ENCODE results near the gene POLD3.
"Not testable (repeated sequence)": the region's sequence is repeated elsewhere in the genome, so short reads cannot be mapped to it uniquely, and the experiment has no call there.

The POLD3 gene

DNA sequence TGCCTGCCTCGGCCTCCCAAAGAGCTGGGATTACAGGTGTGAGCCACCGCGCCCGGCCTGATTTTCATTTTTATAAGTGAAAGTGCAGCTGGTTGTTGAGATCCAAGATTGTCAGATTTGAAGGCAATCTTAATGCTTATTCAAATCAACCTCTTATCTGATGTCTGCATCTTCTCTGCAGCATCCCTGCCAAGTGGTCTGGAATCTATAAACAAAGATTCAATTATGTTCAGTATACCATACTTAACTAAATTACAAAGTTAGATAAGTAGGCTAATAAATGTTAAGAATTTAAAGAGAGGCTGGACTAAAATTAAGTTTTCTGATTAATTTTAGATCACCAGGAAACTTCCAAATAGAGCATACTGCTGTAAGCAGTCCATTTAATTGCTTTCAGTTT, 53.8 kb downstream of the POLD3 start:
- Histone ChIP-seq H3K9me3 (ENCODE audit: control insufficient read depth in 2 of 2, low read length in 2 of 2) (no peaks in the 10 kb centered on the region), H3K36me3 (ENCODE audit: control insufficient read depth in 2 of 2, insufficient read depth in 2 of 2, low read length in 2 of 2) (peaks cover 6 to 19% of the 10 kb centered on the region in 2 donors), H3K4me1 (ENCODE audit: control insufficient read depth in 2 of 2, insufficient read depth in 2 of 2, low read length in 2 of 2) (peaks cover 0 to 7% of the 10 kb centered on the region in 2 donors), H3K9ac (ENCODE audit: low read depth in 1 of 2, low read length in 2 of 2) (no peak overlapping the region), H3K4me3 (ENCODE audit: low read length in 2 of 2) (no peak overlapping the region), H3K27ac (ENCODE audit: low read depth in 2 of 2, low read length in 2 of 2) (peak overlapping the region in 1 of 2 donors; percentile 4), H3K27me3 (ENCODE audit: control insufficient read depth in 2 of 2, insufficient read depth in 2 of 2, low read length in 2 of 2) (no peaks in the 10 kb centered on the region)

DNA sequence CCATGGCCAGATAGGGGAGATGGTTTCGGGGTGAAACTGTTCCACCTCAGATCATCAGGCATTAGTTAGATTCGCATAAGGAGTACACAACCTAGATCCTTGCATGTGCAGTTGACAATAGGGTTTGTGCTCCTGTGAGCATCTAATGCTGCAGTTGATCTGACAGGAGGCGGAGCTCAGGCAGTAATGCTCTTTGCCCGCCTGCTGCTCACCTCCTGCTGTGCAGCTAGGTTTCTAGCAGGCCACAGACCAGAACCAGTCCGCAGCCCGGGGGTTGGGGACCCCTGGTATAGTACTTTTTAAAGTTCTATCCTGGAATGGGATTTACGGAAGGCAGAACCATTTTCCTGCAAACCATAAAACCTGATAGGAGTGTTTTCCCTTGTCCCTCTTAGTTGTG, 54.6 kb downstream of the POLD3 start:
- Histone ChIP-seq H3K9me3 (ENCODE audit: control insufficient read depth in 2 of 2, low read length in 2 of 2) (no peaks in the 10 kb centered on the region), H3K9ac (ENCODE audit: low read depth in 1 of 2, low read length in 2 of 2) (no peak overlapping the region), H3K4me3 (ENCODE audit: low read length in 2 of 2) (no peak overlapping the region), H3K27me3 (ENCODE audit: control insufficient read depth in 2 of 2, insufficient read depth in 2 of 2, low read length in 2 of 2) (no peaks in the 10 kb centered on the region), H3K27ac (ENCODE audit: low read depth in 2 of 2, low read length in 2 of 2) (peak overlapping the region in 1 of 2 donors; percentile 4), H3K4me1 (ENCODE audit: control insufficient read depth in 2 of 2, insufficient read depth in 2 of 2, low read length in 2 of 2) (peaks cover 0 to 7% of the 10 kb centered on the region in 2 donors), H3K36me3 (ENCODE audit: control insufficient read depth in 2 of 2, insufficient read depth in 2 of 2, low read length in 2 of 2) (peaks cover 2 to 12% of the 10 kb centered on the region in 2 donors)

GRCh38 chr11:74647404-74647803, 55.0 kb downstream of the POLD3 start:
- H3K9me3 ChIP-seq (ENCODE audit: control insufficient read depth in 2 of 2, low read length in 2 of 2), result no peaks in the 10 kb centered on the region
- H3K27ac ChIP-seq (ENCODE audit: low read depth in 2 of 2, low read length in 2 of 2), result no peak overlapping the region
- H3K36me3 ChIP-seq (ENCODE audit: control insufficient read depth in 2 of 2, insufficient read depth in 2 of 2, low read length in 2 of 2), result peaks cover 0 to 10% of the 10 kb centered on the region in 2 donors
- peaks cover 0 to 7% of the 10 kb centered on the region in 2 donors for H3K4me1 ChIP-seq (ENCODE audit: control insufficient read depth in 2 of 2, insufficient read depth in 2 of 2, low read length in 2 of 2)
- H3K9ac ChIP-seq (ENCODE audit: low read depth in 1 of 2, low read length in 2 of 2), result no peak overlapping the region
- no peaks in the 10 kb centered on the region for H3K27me3 ChIP-seq (ENCODE audit: control insufficient read depth in 2 of 2, insufficient read depth in 2 of 2, low read length in 2 of 2)
- H3K4me3 ChIP-seq (ENCODE audit: low read length in 2 of 2), result no peak overlapping the region

DNA sequence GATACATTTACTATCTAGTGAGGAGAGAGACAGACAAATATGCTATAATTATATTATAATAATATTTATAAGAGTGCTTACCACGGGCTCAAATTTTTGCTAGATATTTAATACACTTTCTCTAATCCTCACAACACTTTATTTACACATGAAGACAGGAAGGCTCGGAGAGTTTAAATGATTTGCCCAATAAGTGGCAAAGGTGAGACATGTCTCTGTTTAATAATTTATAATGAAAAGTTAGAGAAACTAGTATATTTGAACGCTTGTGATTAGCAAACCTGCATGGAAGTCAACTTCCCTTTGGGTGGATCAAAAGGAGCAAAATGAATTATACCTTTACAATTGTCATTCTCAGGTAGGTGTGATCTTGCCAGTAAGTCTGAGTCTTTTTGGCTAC, 55.4 kb downstream of the POLD3 start:
- peaks cover 0 to 7% of the 10 kb centered on the region in 2 donors for H3K4me1 ChIP-seq (ENCODE audit: control insufficient read depth in 2 of 2, insufficient read depth in 2 of 2, low read length in 2 of 2)
- no peak overlapping the region for H3K27ac ChIP-seq (ENCODE audit: low read depth in 2 of 2, low read length in 2 of 2)
- no peaks in the 10 kb centered on the region for H3K9me3 ChIP-seq (ENCODE audit: control insufficient read depth in 2 of 2, low read length in 2 of 2)
- H3K4me3 ChIP-seq (ENCODE audit: low read length in 2 of 2), result no peak overlapping the region
- peaks cover 0 to 10% of the 10 kb centered on the region in 2 donors for H3K36me3 ChIP-seq (ENCODE audit: control insufficient read depth in 2 of 2, insufficient read depth in 2 of 2, low read length in 2 of 2)
- no peaks in the 10 kb centered on the region for H3K27me3 ChIP-seq (ENCODE audit: control insufficient read depth in 2 of 2, insufficient read depth in 2 of 2, low read length in 2 of 2)
- H3K9ac ChIP-seq (ENCODE audit: low read depth in 1 of 2, low read length in 2 of 2), result no peak overlapping the region

GRCh38 chr11:74648894-74649293, 56.5 kb downstream of the POLD3 start:
- Histone ChIP-seq H3K27ac (ENCODE audit: low read depth in 2 of 2, low read length in 2 of 2) (no peak overlapping the region), H3K36me3 (ENCODE audit: control insufficient read depth in 2 of 2, insufficient read depth in 2 of 2, low read length in 2 of 2) (peaks cover 0 to 10% of the 10 kb centered on the region in 2 donors), H3K9ac (ENCODE audit: low read depth in 1 of 2, low read length in 2 of 2) (no peak overlapping the region), H3K27me3 (ENCODE audit: control insufficient read depth in 2 of 2, insufficient read depth in 2 of 2, low read length in 2 of 2) (no peaks in the 10 kb centered on the region), H3K4me3 (ENCODE audit: low read length in 2 of 2) (no peak overlapping the region), H3K4me1 (ENCODE audit: control insufficient read depth in 2 of 2, insufficient read depth in 2 of 2, low read length in 2 of 2) (peaks cover 0 to 7% of the 10 kb centered on the region in 2 donors), H3K9me3 (ENCODE audit: control insufficient read depth in 2 of 2, low read length in 2 of 2) (no peaks in the 10 kb centered on the region)

DNA sequence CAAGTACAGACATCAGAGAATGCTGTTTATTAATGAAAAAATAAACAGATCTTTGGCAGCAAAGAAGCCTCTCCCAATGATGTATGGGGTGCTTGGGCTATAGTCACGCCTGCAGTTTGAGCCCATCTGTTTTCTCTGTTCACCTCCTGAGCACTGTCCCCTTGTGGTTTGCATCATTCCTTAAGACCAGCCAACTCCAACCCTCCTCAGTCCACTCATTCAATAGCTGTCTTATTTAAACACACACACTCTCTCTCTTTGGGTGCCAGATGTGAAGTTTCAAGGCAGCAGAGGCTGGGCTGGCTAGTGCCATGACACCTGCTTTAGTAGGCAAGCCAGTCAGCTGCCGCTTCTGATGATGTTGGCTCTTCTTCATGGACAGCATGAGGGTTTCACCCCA, 58.1 kb downstream of the POLD3 start:
- Histone ChIP-seq H3K27ac (ENCODE audit: low read depth in 2 of 2, low read length in 2 of 2) (no peak overlapping the region), H3K4me1 (ENCODE audit: control insufficient read depth in 2 of 2, insufficient read depth in 2 of 2, low read length in 2 of 2) (peaks cover 0 to 7% of the 10 kb centered on the region in 2 donors), H3K9ac (ENCODE audit: low read depth in 1 of 2, low read length in 2 of 2) (no peak overlapping the region), H3K36me3 (ENCODE audit: control insufficient read depth in 2 of 2, insufficient read depth in 2 of 2, low read length in 2 of 2) (peaks cover 0 to 10% of the 10 kb centered on the region in 2 donors), H3K27me3 (ENCODE audit: control insufficient read depth in 2 of 2, insufficient read depth in 2 of 2, low read length in 2 of 2) (no peaks in the 10 kb centered on the region), H3K9me3 (ENCODE audit: control insufficient read depth in 2 of 2, low read length in 2 of 2) (no peaks in the 10 kb centered on the region), H3K4me3 (ENCODE audit: low read length in 2 of 2) (no peak overlapping the region)

- Histone ChIP-seq H3K9ac (ENCODE audit: low read depth in 1 of 2, low read length in 2 of 2) (no peak overlapping the region), H3K27me3 (ENCODE audit: control insufficient read depth in 2 of 2, insufficient read depth in 2 of 2, low read length in 2 of 2) (no peaks in the 10 kb centered on the region), H3K36me3 (ENCODE audit: control insufficient read depth in 2 of 2, insufficient read depth in 2 of 2, low read length in 2 of 2) (no peaks in the 10 kb centered on the region), H3K9me3 (ENCODE audit: control insufficient read depth in 2 of 2, low read length in 2 of 2) (no peaks in the 10 kb centered on the region), H3K4me1 (ENCODE audit: control insufficient read depth in 2 of 2, insufficient read depth in 2 of 2, low read length in 2 of 2) (peaks cover 0 to 5% of the 10 kb centered on the region in 2 donors), H3K27ac (ENCODE audit: low read depth in 2 of 2, low read length in 2 of 2) (no peak overlapping the region), H3K4me3 (ENCODE audit: low read length in 2 of 2) (no peak overlapping the region)
These were observed 62.6 kb downstream of the POLD3 start for GRCh38 chr11:74654976-74655375.

DNA sequence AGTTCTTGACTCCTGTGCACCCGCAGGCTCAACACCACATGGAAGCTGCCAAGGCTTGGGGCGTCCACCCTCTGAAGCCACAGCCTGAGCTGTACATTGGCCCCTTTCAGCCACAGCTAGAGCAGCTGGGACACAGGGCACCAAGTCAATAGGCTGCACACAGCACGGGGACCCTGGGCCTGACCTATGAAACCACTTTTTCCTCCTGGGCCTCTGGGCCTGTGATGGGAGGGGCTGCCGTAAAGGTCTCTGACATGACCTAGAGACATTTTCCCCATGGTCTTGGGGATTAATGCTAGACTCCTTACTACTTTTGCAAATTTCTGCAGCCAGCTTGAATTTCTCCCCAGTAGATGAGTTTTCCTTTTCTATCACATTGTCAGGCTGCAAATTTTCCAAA, 66.7 kb downstream of the POLD3 start:
- H3K9me3 ChIP-seq (ENCODE audit: control insufficient read depth in 2 of 2, low read length in 2 of 2); H3K4me1 ChIP-seq (ENCODE audit: control insufficient read depth in 2 of 2, insufficient read depth in 2 of 2, low read length in 2 of 2); H3K36me3 ChIP-seq (ENCODE audit: control insufficient read depth in 2 of 2, insufficient read depth in 2 of 2, low read length in 2 of 2); H3K27me3 ChIP-seq (ENCODE audit: control insufficient read depth in 2 of 2, insufficient read depth in 2 of 2, low read length in 2 of 2); H3K4me3 ChIP-seq (ENCODE audit: low read length in 2 of 2); H3K9ac ChIP-seq (ENCODE audit: low read depth in 1 of 2, low read length in 2 of 2); H3K27ac ChIP-seq (ENCODE audit: low read depth in 2 of 2, low read length in 2 of 2): not testable (repeated sequence)

- no peaks in the 10 kb centered on the region for H3K9me3 ChIP-seq (ENCODE audit: control insufficient read depth in 2 of 2, low read length in 2 of 2)
- H3K9ac ChIP-seq (ENCODE audit: low read depth in 1 of 2, low read length in 2 of 2), result no peak overlapping the region
- no peaks in the 10 kb centered on the region for H3K27me3 ChIP-seq (ENCODE audit: control insufficient read depth in 2 of 2, insufficient read depth in 2 of 2, low read length in 2 of 2)
- H3K4me3 ChIP-seq (ENCODE audit: low read length in 2 of 2), result no peak overlapping the region
- H3K4me1 ChIP-seq (ENCODE audit: control insufficient read depth in 2 of 2, insufficient read depth in 2 of 2, low read length in 2 of 2), result no peaks in the 10 kb centered on the region
- no peak overlapping the region for H3K27ac ChIP-seq (ENCODE audit: low read depth in 2 of 2, low read length in 2 of 2)
- no peaks in the 10 kb centered on the region for H3K36me3 ChIP-seq (ENCODE audit: control insufficient read depth in 2 of 2, insufficient read depth in 2 of 2, low read length in 2 of 2)
These were observed 70.2 kb downstream of the POLD3 start for GRCh38 chr11:74662487-74663103.

DNA sequence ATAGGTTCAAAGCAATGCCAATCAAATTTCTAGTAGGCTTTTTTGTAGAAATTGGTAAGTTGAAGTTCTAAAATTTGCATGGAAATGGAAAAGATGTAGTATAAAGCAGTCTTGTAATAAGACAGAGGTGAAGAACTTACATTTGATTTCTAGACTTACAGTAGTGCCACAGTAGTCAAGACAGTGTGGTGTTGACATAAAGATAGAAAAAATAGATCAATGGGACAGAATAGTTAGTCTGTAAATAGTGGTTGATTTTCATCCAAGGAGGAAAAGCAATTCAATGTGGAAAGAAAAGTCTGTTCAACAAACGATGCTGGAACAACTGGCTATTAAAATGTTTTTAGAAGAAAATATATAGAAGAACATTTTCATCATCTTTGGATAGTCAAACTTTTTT, 70.9 kb downstream of the POLD3 start:
- H3K27me3 ChIP-seq (ENCODE audit: control insufficient read depth in 2 of 2, insufficient read depth in 2 of 2, low read length in 2 of 2), result no peaks in the 10 kb centered on the region
- H3K4me3 ChIP-seq (ENCODE audit: low read length in 2 of 2), result no peak overlapping the region
- H3K27ac ChIP-seq (ENCODE audit: low read depth in 2 of 2, low read length in 2 of 2), result no peak overlapping the region
- no peaks in the 10 kb centered on the region for H3K36me3 ChIP-seq (ENCODE audit: control insufficient read depth in 2 of 2, insufficient read depth in 2 of 2, low read length in 2 of 2)
- H3K9ac ChIP-seq (ENCODE audit: low read depth in 1 of 2, low read length in 2 of 2), result no peak overlapping the region
- H3K4me1 ChIP-seq (ENCODE audit: control insufficient read depth in 2 of 2, insufficient read depth in 2 of 2, low read length in 2 of 2), result no peaks in the 10 kb centered on the region
- no peaks in the 10 kb centered on the region for H3K9me3 ChIP-seq (ENCODE audit: control insufficient read depth in 2 of 2, low read length in 2 of 2)

All from mucosa of rectum (tissue), 2 donors.